ENCODE data around the gene DCPS. TPM values are rescaled to one million over a fixed set of nuclear protein-coding genes. Genes with fewer than 3 reads are reported as not detected.

DCPS gene
- total and polyA plus RNA-seq, 2 of the 4 experiments (the other 2 are of a cell fraction): 19.7 to 34.8 TPM

GRCh38 chr11:126348806-126349582 lies 45.1 kb downstream of the DCPS start:
- DNase-seq (peak; percentile 36), ATAC-seq (ENCODE audit: low read depth) (peak; percentile 12; the same call in 1 of the 2 replicates)
- in situ Hi-C loops (cut with MboI; ENCODE audit: low sequenced_read_pairs): no loop called here
- H3K9me1 ChIP-seq (ENCODE audit: insufficient read depth, low read length): peaks cover 30% of the 10 kb centered on the region
- intact Hi-C loops (cut with micrococcal nuclease): no loop called here
- H3K27ac ChIP-seq (ENCODE audit: insufficient read depth, low read length): no peak overlapping the region; the same call in 1 of the 2 replicates
- no peak overlapping the region for H3K9ac ChIP-seq (ENCODE audit: low read depth, low read length)
- H2AFZ ChIP-seq (replicated peaks; ENCODE audit: low read length, poor library complexity): peak overlapping the region; percentile 69
- peak overlapping the region; percentile 85 for H3K23ac ChIP-seq (ENCODE audit: low read depth, low read length)
- no peaks in the 10 kb centered on the region for H4K20me1 ChIP-seq (ENCODE audit: insufficient read depth, low read length)
- peak overlapping the region; percentile 60 for H3K4ac ChIP-seq (ENCODE audit: low read depth, low read length)
- H2BK15ac ChIP-seq (ENCODE audit: low read depth, low read length): no peak overlapping the region
- CTCF ChIA-PET: interaction anchor here (0.7 kb wide), 1 partner anchor 550 kb away, joined by 3 read pairs; no protein-coding TSS in a partner anchor
- no peak overlapping the region for H2BK120ac ChIP-seq (ENCODE audit: low read depth, low read length)
- POLR2A ChIA-PET (ENCODE audit: unreplicated experiment): no interaction called here
- peak overlapping the region; percentile 88 for H3K14ac ChIP-seq (replicated peaks; ENCODE audit: low read depth, low read length)
- no TSS peak for BruUV-seq (replicated peaks)
- H3K4me1 ChIP-seq (ENCODE audit: control insufficient read depth, insufficient read depth, low read length): peaks cover 21% of the 10 kb centered on the region
- no peak overlapping the region for H4K5ac ChIP-seq (ENCODE audit: low read depth, low read length)
- peaks cover 6% of the 10 kb centered on the region; the same call in 1 of the 2 replicates for H3K36me3 ChIP-seq (ENCODE audit: control insufficient read depth, insufficient read depth, low read length)
- peak overlapping the region; percentile 56 for H2BK5ac ChIP-seq (ENCODE audit: low read depth, low read length, poor library complexity, severe bottlenecking)
- no peaks in the 10 kb centered on the region for H3K9me3 ChIP-seq (ENCODE audit: control insufficient read depth, insufficient read depth, low read length)
- H3K56ac ChIP-seq (ENCODE audit: extremely low read depth, insufficient read depth, low read length): no peak overlapping the region
- no peak overlapping the region; the same call in 1 of the 2 replicates for H2BK20ac ChIP-seq (ENCODE audit: low read depth, low read length)
- TF ChIP-seq MAZ (IDR thresholded peaks at IDR 0.05; ENCODE audit: borderline replicate concordance, low read depth, low read length) (no peak), MAFK (IDR thresholded peaks at IDR 0.05; ENCODE audit: low read depth, low read length) (peak; percentile 62), SMC3 (IDR thresholded peaks at IDR 0.05; ENCODE audit: low read depth, low read length) (no peak)
- H4K8ac ChIP-seq (ENCODE audit: low read depth in 2 of 2, low read length in 2 of 2): peak overlapping the region in 1 of 2 experiments; percentile 42; a peak in 1 of 4 replicates
- WGBS, 2 experiments (ENCODE audit: extremely low coverage in 2 of 2, insufficient read length in 1 of 2): 86% methylated on average over 1 of the region's 8 CpGs; no CpG with 5 or more reads in 1 of the 2 experiments
- H3K4me2 ChIP-seq (ENCODE audit: low read depth, low read length): no peak overlapping the region
- no peak overlapping the region for H4K91ac ChIP-seq (ENCODE audit: insufficient read depth, low read depth, low read length)
- peak overlapping the region; percentile 3 for H2AK9ac ChIP-seq (replicated peaks; ENCODE audit: low read depth, low read length, poor library complexity)
- peaks cover 26 to 73% of the 10 kb centered on the region in 2 experiments for H3K79me1 ChIP-seq (ENCODE audit: low read depth in 1 of 2, low read length in 2 of 2)
- no peaks in the 10 kb centered on the region for H3K27me3 ChIP-seq (ENCODE audit: control insufficient read depth, insufficient read depth, low read length)
- peak overlapping the region; percentile 57; the same call in 1 of the 2 replicates for H2AK5ac ChIP-seq (ENCODE audit: low read depth, low read length)
- dilution Hi-C loops (cut with HindIII; ENCODE audit: low sequenced_read_pairs, unreplicated experiment): no loop called here
- H3K4me3 ChIP-seq (ENCODE audit: insufficient read depth, low read depth, low read length): no peak overlapping the region
- no peak overlapping the region for H3K18ac ChIP-seq (ENCODE audit: low read depth, low read length)

All from IMR-90 (cell line).